ENCODE results near the gene KCNJ4. TPM values are rescaled to one million over a fixed set of nuclear protein-coding genes. Genes with fewer than 3 reads are reported as not detected.
"Not testable (repeated sequence)": the region's sequence is repeated elsewhere in the genome, so short reads cannot be mapped to it uniquely, and the experiment has no call there.

Gene KCNJ4
- total RNA-seq, 4 donors from 2014 or later, result 0.63 to 1.6 (median 1.1) TPM

- Histone ChIP-seq H3K9me3 (no peaks in the 10 kb centered on the region), H3K4me3 (no peak overlapping the region), H3K36me3 (peaks cover 0 to 29% (median 0%) of the 10 kb centered on the region in 3 donors), H3K27ac (no peak overlapping the region), H3K27me3 (no peaks in the 10 kb centered on the region), H3K4me1 (peaks cover 0 to 11% (median 0%) of the 10 kb centered on the region in 4 donors)
- no peak for DNase-seq (ENCODE audit: low spot score in 2 of 2)
- WGBS, 2 donors, result 88 to 100% methylated on average over 1 of the region's 1 CpG
- TF ChIP-seq POLR2A (IDR thresholded peaks at IDR 0.05) (no peak), CTCF (IDR thresholded peaks at IDR 0.05) (no peak)
Measured at GRCh38 chr22:38477585-38477984, 22.6 kb upstream of the KCNJ4 start.

- TF ChIP-seq CTCF (IDR thresholded peaks at IDR 0.05) (no peak), EP300 (IDR thresholded peaks at IDR 0.05) (no peak), POLR2A (IDR thresholded peaks at IDR 0.05) (no peak)
- WGBS, 2 donors, result 62 to 75% methylated on average over 10 of the region's 10 CpGs
- no peak for DNase-seq (ENCODE audit: low spot score in 2 of 2)
Measured at GRCh38 chr22:38474003-38474607, 19.1 kb upstream of the KCNJ4 start.

GRCh38 chr22:38471237-38471636 lies 16.2 kb upstream of the KCNJ4 start:
- no peak for DNase-seq (ENCODE audit: low spot score in 2 of 2)
- TF ChIP-seq POLR2A (IDR thresholded peaks at IDR 0.05) (no peak), EP300 (IDR thresholded peaks at IDR 0.05) (no peak), CTCF (IDR thresholded peaks at IDR 0.05) (no peak)
- Histone ChIP-seq H3K9me3 (no peaks in the 10 kb centered on the region), H3K4me1 (peaks cover 0 to 19% (median 9%) of the 10 kb centered on the region in 4 donors), H3K27me3 (no peaks in the 10 kb centered on the region), H3K27ac (no peak overlapping the region), H3K36me3 (no peaks in the 10 kb centered on the region), H3K4me3 (no peak overlapping the region)
- WGBS, 2 donors, result 78% methylated on average over 5 to 11 of the region's 11 CpGs

More at GRCh38 chr22:38474003-38474607, 19.1 kb upstream of the KCNJ4 start:
- no peaks in the 10 kb centered on the region for H3K36me3 ChIP-seq
- no peak overlapping the region for H3K4me3 ChIP-seq
- H3K4me1 ChIP-seq, result peaks cover 0 to 8% (median 0%) of the 10 kb centered on the region in 4 donors
- no peaks in the 10 kb centered on the region for H3K9me3 ChIP-seq
- no peak overlapping the region for H3K27ac ChIP-seq
- no peaks in the 10 kb centered on the region for H3K27me3 ChIP-seq

GRCh38 chr22:38470179-38470578 lies 15.2 kb upstream of the KCNJ4 start:
- H3K9me3 ChIP-seq; H3K36me3 ChIP-seq; H3K27ac ChIP-seq; DNase-seq (ENCODE audit: low spot score in 2 of 2); H3K4me3 ChIP-seq; H3K27me3 ChIP-seq: not testable (repeated sequence)
- peaks cover 0 to 19% (median 9%) of the 10 kb centered on the region in 4 donors for H3K4me1 ChIP-seq
- WGBS, 2 donors, result 92% methylated on average over 10 of the region's 10 CpGs

- no peaks in the 10 kb centered on the region for H3K36me3 ChIP-seq
- 87 to 92% methylated on average over 6 of the region's 6 CpGs for WGBS, 2 donors
- TF ChIP-seq POLR2A (IDR thresholded peaks at IDR 0.05) (no peak), CTCF (IDR thresholded peaks at IDR 0.05) (no peak), EP300 (IDR thresholded peaks at IDR 0.05) (no peak)
- H3K27ac ChIP-seq, result no peak overlapping the region
- peaks cover 0 to 19% (median 9%) of the 10 kb centered on the region in 4 donors for H3K4me1 ChIP-seq
- no peak for DNase-seq (ENCODE audit: low spot score in 2 of 2)
- H3K9me3 ChIP-seq, result no peaks in the 10 kb centered on the region
- no peaks in the 10 kb centered on the region for H3K27me3 ChIP-seq
- H3K4me3 ChIP-seq, result no peak overlapping the region
Measured at GRCh38 chr22:38469306-38469781, 14.3 kb upstream of the KCNJ4 start.

All from tibial nerve (tissue), 4 donors.